Measurements from ENCODE around the gene CHST15.
"Not testable (repeated sequence)": the region's sequence is repeated elsewhere in the genome, so short reads cannot be mapped to it uniquely, and the experiment has no call there.

CHST15 gene

GRCh38 chr10:124036746-124037145, 56.7 kb downstream of the CHST15 start:
- TF ChIP-seq, protein P1, sequence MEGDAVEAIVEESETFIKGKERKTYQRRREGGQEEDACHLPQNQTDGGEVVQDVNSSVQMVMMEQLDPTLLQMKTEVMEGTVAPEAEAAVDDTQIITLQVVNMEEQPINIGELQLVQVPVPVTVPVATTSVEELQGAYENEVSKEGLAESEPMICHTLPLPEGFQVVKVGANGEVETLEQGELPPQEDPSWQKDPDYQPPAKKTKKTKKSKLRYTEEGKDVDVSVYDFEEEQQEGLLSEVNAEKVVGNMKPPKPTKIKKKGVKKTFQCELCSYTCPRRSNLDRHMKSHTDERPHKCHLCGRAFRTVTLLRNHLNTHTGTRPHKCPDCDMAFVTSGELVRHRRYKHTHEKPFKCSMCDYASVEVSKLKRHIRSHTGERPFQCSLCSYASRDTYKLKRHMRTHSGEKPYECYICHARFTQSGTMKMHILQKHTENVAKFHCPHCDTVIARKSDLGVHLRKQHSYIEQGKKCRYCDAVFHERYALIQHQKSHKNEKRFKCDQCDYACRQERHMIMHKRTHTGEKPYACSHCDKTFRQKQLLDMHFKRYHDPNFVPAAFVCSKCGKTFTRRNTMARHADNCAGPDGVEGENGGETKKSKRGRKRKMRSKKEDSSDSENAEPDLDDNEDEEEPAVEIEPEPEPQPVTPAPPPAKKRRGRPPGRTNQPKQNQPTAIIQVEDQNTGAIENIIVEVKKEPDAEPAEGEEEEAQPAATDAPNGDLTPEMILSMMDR (IDR thresholded peaks at IDR 0.05; ENCODE audit: low read depth, low read length) = no peak
- no peaks in the 10 kb centered on the region for H3K27me3 ChIP-seq
- no peak for DNase-seq
- no peak overlapping the region for H3K4me3 ChIP-seq (ENCODE audit: low read depth, low read length)
- H3K36me3 ChIP-seq = no peaks in the 10 kb centered on the region
- H3K9me3 ChIP-seq = no peaks in the 10 kb centered on the region
- H3K4me1 ChIP-seq = no peaks in the 10 kb centered on the region; the same call in none of the 2 replicates

DNA sequence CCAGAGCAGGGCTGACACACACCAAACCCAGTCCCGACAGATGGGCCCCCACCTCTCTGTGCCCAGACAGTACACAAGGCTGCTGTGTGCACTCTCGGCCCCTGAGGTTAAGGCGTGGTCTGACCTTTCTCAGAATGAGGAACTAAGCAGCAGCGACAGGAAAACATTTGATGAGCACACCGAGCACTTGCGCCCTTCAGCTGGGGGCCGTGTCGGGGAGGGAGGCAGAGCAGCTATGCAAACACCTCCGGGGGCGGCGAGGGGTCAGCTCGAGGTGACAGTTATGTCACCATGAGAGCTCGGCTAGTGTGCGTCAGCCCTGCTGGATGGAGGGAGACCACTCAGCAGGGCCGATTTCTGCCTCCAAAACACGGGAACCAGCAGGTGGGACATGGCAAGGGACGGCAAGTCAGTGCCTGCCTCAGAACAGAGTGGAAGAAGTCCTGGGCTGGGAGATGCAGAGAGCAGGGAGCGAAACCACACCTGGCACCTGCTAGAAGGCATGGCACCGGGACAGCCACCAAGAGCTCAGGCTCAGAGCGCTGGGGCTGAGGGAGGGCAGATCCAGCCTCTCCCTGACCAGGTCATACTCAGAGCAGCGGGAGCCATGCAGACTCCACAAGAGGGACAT, 57.4 kb downstream of the CHST15 start:
- TF ChIP-seq, protein P1 (IDR thresholded peaks at IDR 0.05; ENCODE audit: low read depth, low read length) = no peak
- no peak for DNase-seq
- Histone ChIP-seq H3K36me3 (no peaks in the 10 kb centered on the region), H3K9me3 (no peaks in the 10 kb centered on the region), H3K4me3 (ENCODE audit: low read depth, low read length) (no peak overlapping the region), H3K27me3 (no peaks in the 10 kb centered on the region), H3K4me1 (no peaks in the 10 kb centered on the region; the same call in 1 of the 2 replicates)

GRCh38 chr10:124035306-124035927, 58.0 kb downstream of the CHST15 start:
- no peak overlapping the region for H3K4me3 ChIP-seq (ENCODE audit: low read depth, low read length)
- H3K36me3 ChIP-seq = no peaks in the 10 kb centered on the region
- TF ChIP-seq, protein P1 (IDR thresholded peaks at IDR 0.05; ENCODE audit: low read depth, low read length) = no peak
- DNase-seq = no peak
- no peaks in the 10 kb centered on the region; the same call in 1 of the 2 replicates for H3K4me1 ChIP-seq
- H3K27me3 ChIP-seq = no peaks in the 10 kb centered on the region
- H3K9me3 ChIP-seq = no peaks in the 10 kb centered on the region

- not testable (repeated sequence) for H3K27me3 ChIP-seq; H3K9me3 ChIP-seq; H3K36me3 ChIP-seq; H3K4me1 ChIP-seq; DNase-seq; H3K4me3 ChIP-seq (ENCODE audit: low read depth, low read length)
These were observed 58.7 kb downstream of the CHST15 start for GRCh38 chr10:124034576-124035305.

- Histone ChIP-seq H3K36me3 (no peaks in the 10 kb centered on the region), H3K9me3 (no peaks in the 10 kb centered on the region), H3K27me3 (no peaks in the 10 kb centered on the region), H3K4me1 (no peaks in the 10 kb centered on the region), H3K4me3 (ENCODE audit: low read depth, low read length) (no peak overlapping the region)
- no peak for DNase-seq
- TF ChIP-seq, protein P1 (IDR thresholded peaks at IDR 0.05; ENCODE audit: low read depth, low read length) = no peak
These were observed 59.5 kb downstream of the CHST15 start for GRCh38 chr10:124033887-124034218.

GRCh38 chr10:124032971-124033886, 60.2 kb downstream of the CHST15 start:
- no peak overlapping the region for H3K4me3 ChIP-seq (ENCODE audit: low read depth, low read length)
- H3K4me1 ChIP-seq = no peaks in the 10 kb centered on the region
- H3K36me3 ChIP-seq = no peaks in the 10 kb centered on the region
- no peaks in the 10 kb centered on the region for H3K27me3 ChIP-seq
- no peak for DNase-seq
- no peaks in the 10 kb centered on the region for H3K9me3 ChIP-seq
- TF ChIP-seq, protein P1 (IDR thresholded peaks at IDR 0.05; ENCODE audit: low read depth, low read length) = no peak

Data from BE2C (cell line).